Panc1 (cell line): ENCODE results near the gene AACS. TPM values are rescaled to one million over a fixed set of nuclear protein-coding genes. Genes with fewer than 3 reads are reported as not detected.
"Not testable (repeated sequence)": the region's sequence is repeated elsewhere in the genome, so short reads cannot be mapped to it uniquely, and the experiment has no call there.

Source experiments
- ATAC-seq: fragments of 200-7000 bp; cut with Tn5 transposase; 2 replicates; pipeline ENCODE4 v1.9.1; 2020; ENCODE audit warnings: mild to moderate bottlenecking, moderate library complexity
- BruUV-seq: library from RNA; stranded (reverse); fragments of 400-500 nt; replicated peaks from 2 replicates; lab custom pipeline; 2021; lab: Mats Ljungman, UMichigan
- CTCF ChIA-PET: fragments of 300-600 bp; sonication (Branson Sonifier 250); formaldehyde crosslinking; loops from one replicate; lab custom pipeline; 2022; ENCODE audit warnings: antibody characterized with exemption; lab: Charles Lee
- POLR2A ChIA-PET: fragments of 300-600 bp; sonication (Branson Sonifier 250); formaldehyde crosslinking; loops from one replicate; lab custom pipeline; 2022; ENCODE audit warnings: antibody characterized with exemption; lab: Charles Lee
- DNase-seq: peaks from one replicate; pipeline ENCODE4 v3.0.0-alpha.2; 2010; ENCODE audit warnings: low read depth, low spot score
- H3K27ac ChIP-seq: 2 replicates; pipeline ENCODE4 v1.5.1; 2011; ENCODE audit warnings: mild to moderate bottlenecking, low read length, inconsistent platforms
- H3K27me3 ChIP-seq: fragments of 200-500 bp; sonication (Bioruptor generic); 2 replicates; pipeline ENCODE4 v1.6.0; 2014; ENCODE audit warnings: low read length, inconsistent platforms; ENCODE audit not compliant: control insufficient read depth, insufficient read depth
- H3K36me3 ChIP-seq: fragments of 200-500 bp; sonication (Bioruptor generic); 2 replicates; pipeline ENCODE4 v1.5.1; 2014; ENCODE audit warnings: inconsistent platforms, mild to moderate bottlenecking, low read length, moderate library complexity; ENCODE audit not compliant: control insufficient read depth, insufficient read depth
- H3K4me1 ChIP-seq: 2 replicates; pipeline ENCODE4 v1.5.1; 2011; ENCODE audit warnings: inconsistent platforms, mild to moderate bottlenecking, low read length, moderate library complexity; ENCODE audit not compliant: control insufficient read depth, insufficient read depth
- H3K4me3 ChIP-seq, 2 experiments: 2 replicates each; pipeline ENCODE4 v1.5.1; 2011 to 2012; ENCODE audit warnings: low read depth in 2 of 2, low read length in 2 of 2, mild to moderate bottlenecking in 2 of 2, inconsistent platforms in 1 of 2, moderate library complexity in 1 of 2
- H3K9me3 ChIP-seq: fragments of 200-500 bp; sonication (Bioruptor generic); 2 replicates; pipeline ENCODE4 v1.5.1; 2014; ENCODE audit warnings: low read depth, mild to moderate bottlenecking, inconsistent platforms, low read length, moderate library complexity; ENCODE audit not compliant: control insufficient read depth, insufficient read depth
- POLR2AphosphoS5 ChIP-seq: IDR thresholded peaks from 2 replicates; pipeline ENCODE4 v1.6.1; 2012; ENCODE audit warnings: mild to moderate bottlenecking, low read depth, low read length, moderate library complexity
- SIN3A ChIP-seq: IDR thresholded peaks from 2 replicates; pipeline ENCODE4 v1.6.1; 2012; ENCODE audit warnings: low read depth, mild to moderate bottlenecking, low read length, moderate library complexity, borderline replicate concordance; ENCODE audit not compliant: insufficient read depth
- TCF7L2 ChIP-seq: IDR thresholded peaks from 2 replicates; pipeline ENCODE4 v1.6.1; 2011; ENCODE audit warnings: mild to moderate bottlenecking, low read depth, low read length, inconsistent platforms
- in situ Hi-C: cut with HindIII; loops from 2 replicates; pipeline ENCODE4 v1.10.0; 2016; ENCODE audit warnings: low sequenced_read_pairs, low pct_unique_long_range_greater_than_20kb
- intact Hi-C: fragments of 100-400 bp; cut with micrococcal nuclease; formaldehyde crosslinking; loops from one replicate; pipeline ENCODE4 v1.10.0; 2022; ENCODE audit not compliant: unreplicated experiment
- total RNA-seq: library from RNA; stranded (reverse); gene quantifications from one replicate; pipeline ENCODE4 v1.2.1, GENCODE V29; 2021; ENCODE audit not compliant: unreplicated experiment
- TF ChIP-seq, protein P1 (sequence below), 2 experiments: IDR thresholded peaks; 2 replicates each; pipeline ENCODE4 v1.6.1; 2011 to 2012; ENCODE audit warnings: low read depth in 2 of 2, control low read depth in 1 of 2, low read length in 1 of 2, mild to moderate bottlenecking in 1 of 2, moderate library complexity in 1 of 2; ENCODE audit not compliant: insufficient read depth in 1 of 2
- TF ChIP-seq, protein P2 (sequence below): fragments of 450-650 bp; IDR thresholded peaks from 2 replicates; pipeline ENCODE4 v1.5.1; 2017; ENCODE audit warnings: mild to moderate bottlenecking

The AACS gene
- total RNA-seq, 1 experiment from 2014 or later: 34.7 TPM

DNA sequence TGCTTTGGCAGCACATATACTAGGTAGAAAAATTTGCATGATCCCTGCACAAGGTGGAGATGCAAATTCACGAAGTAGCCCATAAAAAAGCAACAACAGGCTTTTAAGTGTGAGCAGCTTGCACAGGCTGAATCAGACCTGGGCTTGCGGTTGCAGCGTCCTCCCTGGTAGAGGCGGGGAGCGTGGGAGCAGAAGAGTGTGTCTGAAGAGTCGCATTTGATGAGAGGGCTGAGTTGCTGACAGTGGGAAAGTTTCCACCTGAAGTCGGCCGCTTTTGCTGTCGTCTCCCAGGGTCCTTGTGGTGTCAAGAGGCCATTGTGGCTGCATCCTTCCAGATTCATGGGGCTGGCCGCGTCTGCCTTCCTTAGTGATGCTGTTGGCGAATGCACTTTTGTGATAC is 6.2 kb downstream of the AACS start:
- in situ Hi-C loops: no loop called here
- Histone ChIP-seq H3K4me3 (no peak overlapping the region), H3K27me3 (no peaks in the 10 kb centered on the region), H3K9me3 (no peaks in the 10 kb centered on the region), H3K4me1 (0 out of 2 replicates have a peak, but pooled peaks cover 3% of the 10 kb centered on the region), H3K27ac (no peak overlapping the region), H3K36me3 (no peaks in the 10 kb centered on the region)
- no peak for ATAC-seq
- BruUV-seq: no TSS peak
- intact Hi-C loops: no loop called here
- CTCF ChIA-PET: no interaction called here
- POLR2A ChIA-PET: no interaction called here
- no peak for TF ChIP-seq POLR2AphosphoS5
- TF ChIP-seq TCF7L2: no peak
- TF ChIP-seq SIN3A: no peak
- TF ChIP-seq, protein P1, sequence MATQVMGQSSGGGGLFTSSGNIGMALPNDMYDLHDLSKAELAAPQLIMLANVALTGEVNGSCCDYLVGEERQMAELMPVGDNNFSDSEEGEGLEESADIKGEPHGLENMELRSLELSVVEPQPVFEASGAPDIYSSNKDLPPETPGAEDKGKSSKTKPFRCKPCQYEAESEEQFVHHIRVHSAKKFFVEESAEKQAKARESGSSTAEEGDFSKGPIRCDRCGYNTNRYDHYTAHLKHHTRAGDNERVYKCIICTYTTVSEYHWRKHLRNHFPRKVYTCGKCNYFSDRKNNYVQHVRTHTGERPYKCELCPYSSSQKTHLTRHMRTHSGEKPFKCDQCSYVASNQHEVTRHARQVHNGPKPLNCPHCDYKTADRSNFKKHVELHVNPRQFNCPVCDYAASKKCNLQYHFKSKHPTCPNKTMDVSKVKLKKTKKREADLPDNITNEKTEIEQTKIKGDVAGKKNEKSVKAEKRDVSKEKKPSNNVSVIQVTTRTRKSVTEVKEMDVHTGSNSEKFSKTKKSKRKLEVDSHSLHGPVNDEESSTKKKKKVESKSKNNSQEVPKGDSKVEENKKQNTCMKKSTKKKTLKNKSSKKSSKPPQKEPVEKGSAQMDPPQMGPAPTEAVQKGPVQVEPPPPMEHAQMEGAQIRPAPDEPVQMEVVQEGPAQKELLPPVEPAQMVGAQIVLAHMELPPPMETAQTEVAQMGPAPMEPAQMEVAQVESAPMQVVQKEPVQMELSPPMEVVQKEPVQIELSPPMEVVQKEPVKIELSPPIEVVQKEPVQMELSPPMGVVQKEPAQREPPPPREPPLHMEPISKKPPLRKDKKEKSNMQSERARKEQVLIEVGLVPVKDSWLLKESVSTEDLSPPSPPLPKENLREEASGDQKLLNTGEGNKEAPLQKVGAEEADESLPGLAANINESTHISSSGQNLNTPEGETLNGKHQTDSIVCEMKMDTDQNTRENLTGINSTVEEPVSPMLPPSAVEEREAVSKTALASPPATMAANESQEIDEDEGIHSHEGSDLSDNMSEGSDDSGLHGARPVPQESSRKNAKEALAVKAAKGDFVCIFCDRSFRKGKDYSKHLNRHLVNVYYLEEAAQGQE (IDR thresholded peaks at IDR 0.05; ENCODE audit: insufficient read depth in 1 of 2, low read depth in 2 of 2, low read length in 1 of 2): no peak
- TF ChIP-seq, protein P2, sequence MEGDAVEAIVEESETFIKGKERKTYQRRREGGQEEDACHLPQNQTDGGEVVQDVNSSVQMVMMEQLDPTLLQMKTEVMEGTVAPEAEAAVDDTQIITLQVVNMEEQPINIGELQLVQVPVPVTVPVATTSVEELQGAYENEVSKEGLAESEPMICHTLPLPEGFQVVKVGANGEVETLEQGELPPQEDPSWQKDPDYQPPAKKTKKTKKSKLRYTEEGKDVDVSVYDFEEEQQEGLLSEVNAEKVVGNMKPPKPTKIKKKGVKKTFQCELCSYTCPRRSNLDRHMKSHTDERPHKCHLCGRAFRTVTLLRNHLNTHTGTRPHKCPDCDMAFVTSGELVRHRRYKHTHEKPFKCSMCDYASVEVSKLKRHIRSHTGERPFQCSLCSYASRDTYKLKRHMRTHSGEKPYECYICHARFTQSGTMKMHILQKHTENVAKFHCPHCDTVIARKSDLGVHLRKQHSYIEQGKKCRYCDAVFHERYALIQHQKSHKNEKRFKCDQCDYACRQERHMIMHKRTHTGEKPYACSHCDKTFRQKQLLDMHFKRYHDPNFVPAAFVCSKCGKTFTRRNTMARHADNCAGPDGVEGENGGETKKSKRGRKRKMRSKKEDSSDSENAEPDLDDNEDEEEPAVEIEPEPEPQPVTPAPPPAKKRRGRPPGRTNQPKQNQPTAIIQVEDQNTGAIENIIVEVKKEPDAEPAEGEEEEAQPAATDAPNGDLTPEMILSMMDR: no peak
- no peak for DNase-seq

DNA sequence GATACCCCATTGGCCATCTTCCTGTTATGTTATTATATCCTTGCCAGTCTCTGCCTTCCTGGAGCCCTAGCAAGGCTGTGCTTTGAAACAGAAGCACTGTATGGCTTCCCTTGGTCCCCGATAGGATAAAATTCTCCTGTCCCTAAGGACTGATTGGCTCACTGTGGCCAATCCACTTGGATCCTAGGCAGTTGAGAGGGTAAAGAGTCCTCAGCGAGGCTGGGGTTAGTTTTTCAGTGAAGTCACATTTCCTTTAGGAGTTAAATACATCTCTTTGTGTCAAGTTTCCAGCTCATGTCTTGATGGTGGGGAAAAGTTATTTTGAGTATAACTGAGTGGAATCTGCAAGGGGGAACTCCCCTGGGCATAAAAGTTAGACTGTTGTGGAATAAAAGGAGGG is 7.3 kb downstream of the AACS start:
- BruUV-seq: no TSS peak
- no peak for ATAC-seq

DNA sequence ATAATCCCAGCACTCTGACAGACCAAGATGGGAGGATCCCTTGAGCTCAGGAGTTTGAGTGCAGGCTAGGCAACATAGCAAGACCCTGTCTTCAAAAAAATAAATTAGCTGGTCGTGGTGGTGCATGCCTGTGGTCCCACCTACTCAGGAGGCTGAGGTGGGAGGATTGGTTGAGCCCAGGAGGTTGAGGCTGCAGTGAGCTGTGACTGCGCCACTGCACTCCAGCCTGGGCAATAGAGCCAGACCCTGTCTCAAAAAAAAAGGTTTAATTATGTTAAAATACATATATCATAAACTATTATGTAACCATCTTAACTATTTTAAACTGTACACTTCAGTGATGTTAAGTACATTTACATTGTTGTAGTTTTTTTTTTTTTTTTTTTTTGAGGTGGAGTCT is 9.1 kb downstream of the AACS start:
- POLR2A ChIA-PET: interaction anchor here (0.6 kb wide), 1 partner anchor 27 kb away, joined by 3 read pairs; no protein-coding TSS in a partner anchor
- CTCF ChIA-PET, H3K27me3 ChIP-seq, in situ Hi-C loops, H3K36me3 ChIP-seq, intact Hi-C loops, DNase-seq, H3K9me3 ChIP-seq, H3K4me3 ChIP-seq, H3K4me1 ChIP-seq, BruUV-seq, H3K27ac ChIP-seq, ATAC-seq: not testable (repeated sequence)

More for the DNA sequence above, 7.3 kb downstream of the AACS start:
- Histone ChIP-seq H3K4me1 (no peaks in the 10 kb centered on the region), H3K27me3 (no peaks in the 10 kb centered on the region), H3K9me3 (no peaks in the 10 kb centered on the region), H3K36me3 (no peaks in the 10 kb centered on the region), H3K4me3 (no peak overlapping the region), H3K27ac (no peak overlapping the region)
- no peak for TF ChIP-seq TCF7L2
- TF ChIP-seq, protein P2: no peak
- TF ChIP-seq POLR2AphosphoS5: no peak
- TF ChIP-seq SIN3A: no peak
- TF ChIP-seq, protein P1 (IDR thresholded peaks at IDR 0.05; ENCODE audit: insufficient read depth in 1 of 2, low read depth in 2 of 2, low read length in 1 of 2): no peak
- in situ Hi-C loops (no loop called here), intact Hi-C loops (no loop called here)
- CTCF ChIA-PET: interaction anchor here (0.6 to 0.7 kb wide), 2 partner anchors 62 to 769 kb away, joined by 5 to 6 read pairs; no protein-coding TSS in a partner anchor
- DNase-seq: no peak
- POLR2A ChIA-PET: no interaction called here
